AG09319 (cell line): ENCODE measurements around the gene LPIN1.

Source experiments
- DNase-seq: peaks from one replicate; pipeline ENCODE4 v3.0.0-alpha.2; 2010; ENCODE audit warnings: low read depth; ENCODE audit errors: extremely low read depth
- CTCF ChIP-seq: IDR thresholded peaks from 2 replicates; pipeline ENCODE4 v1.5.1; 2011; ENCODE audit warnings: low read depth, mild to moderate bottlenecking, inconsistent platforms, low read length, moderate library complexity

LPIN1 gene

GRCh38 chr2:11802782-11803191 is 56.4 kb downstream of the LPIN1 start:
- DNase-seq, result no peak
- TF ChIP-seq CTCF, result no peak

DNA sequence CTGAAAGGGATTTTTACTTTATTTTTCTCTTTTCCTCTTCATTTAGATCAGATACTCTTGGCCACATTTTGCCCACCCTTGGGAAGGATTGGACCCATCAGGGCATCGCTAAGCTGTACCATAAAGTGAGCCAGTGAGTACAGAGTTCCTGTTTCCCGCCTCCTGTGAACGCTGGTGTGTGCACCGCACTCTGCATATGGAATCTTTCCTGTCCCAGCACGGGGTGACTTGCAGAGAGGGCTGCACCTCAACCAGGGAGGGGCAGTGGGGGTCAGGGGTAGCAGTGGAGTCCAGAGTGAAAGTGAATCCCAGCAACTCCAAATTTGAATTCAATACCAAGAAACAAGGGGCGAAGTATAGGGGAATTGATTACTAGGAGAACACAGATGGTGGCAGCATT is 58.6 kb downstream of the LPIN1 start:
- TF ChIP-seq CTCF, result no peak

DNA sequence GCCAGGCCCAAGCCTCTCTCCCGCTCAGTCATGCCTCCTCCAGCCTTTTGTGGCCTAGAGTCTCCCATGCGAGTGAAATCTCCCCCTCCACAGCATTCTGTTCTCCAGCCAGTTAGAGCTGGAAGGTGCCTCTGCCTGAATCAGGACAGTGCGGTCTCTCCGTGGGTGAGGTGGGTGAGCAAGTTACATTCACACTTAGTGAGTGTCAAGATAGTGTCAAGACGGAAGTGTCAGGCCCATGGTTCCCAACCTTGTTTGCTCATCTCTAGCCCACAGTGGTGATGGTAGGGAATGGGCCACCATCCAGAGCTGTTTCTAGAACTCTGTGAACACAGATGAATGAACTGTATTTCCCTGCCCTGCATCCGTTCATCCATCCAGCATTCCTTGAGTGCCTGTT is 59.5 kb downstream of the LPIN1 start:
- TF ChIP-seq CTCF, result no peak

More for the DNA sequence above, 58.6 kb downstream of the LPIN1 start:
- DNase-seq, result no peak

DNA sequence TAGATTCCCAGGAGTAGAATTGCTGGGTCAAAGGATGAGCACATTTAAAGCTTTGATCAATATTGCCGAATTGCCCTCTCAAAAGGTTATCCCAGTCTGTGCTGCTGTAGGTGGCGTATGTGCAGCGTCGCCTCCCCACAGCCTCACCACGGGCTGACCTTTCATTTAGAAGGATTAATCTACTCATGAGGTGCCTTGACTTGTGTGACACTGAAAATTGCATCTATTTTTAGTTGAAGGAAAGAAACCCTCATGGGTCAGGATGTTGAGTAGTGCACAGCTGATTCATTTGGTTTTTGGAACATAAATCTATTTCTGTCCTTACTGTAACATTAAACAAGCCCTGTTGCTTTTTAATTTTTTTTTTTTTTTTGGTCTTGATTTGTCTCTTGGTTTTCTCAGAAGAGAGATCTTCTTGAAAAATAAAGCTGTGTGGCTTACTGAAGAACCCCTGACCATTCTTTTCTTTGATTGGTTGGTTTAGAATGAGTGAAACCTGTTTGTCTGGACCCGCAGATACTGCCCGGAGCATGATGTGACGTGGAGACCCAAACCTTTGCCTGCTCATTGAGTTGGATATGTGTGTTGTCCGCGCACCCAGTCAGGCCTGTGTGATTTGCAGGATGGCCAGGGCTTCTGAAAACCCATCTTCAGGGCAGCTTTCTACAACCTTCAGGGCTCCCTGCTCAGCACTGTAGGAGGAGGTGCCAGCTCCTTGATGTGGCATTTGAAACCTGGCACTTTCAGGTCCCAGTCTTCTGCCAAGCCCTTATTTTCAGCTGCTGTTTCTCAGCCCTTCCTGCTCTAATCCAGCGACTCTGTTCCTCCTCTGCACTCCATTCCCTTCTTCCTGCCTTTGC is 61.0 kb downstream of the LPIN1 start:
- no peak for DNase-seq
- TF ChIP-seq CTCF, result no peak

More for the DNA sequence above, 59.5 kb downstream of the LPIN1 start:
- no peak for DNase-seq

GRCh38 chr2:11808016-11808400 is 61.6 kb downstream of the LPIN1 start:
- no peak for TF ChIP-seq CTCF
- DNase-seq, result no peak

DNA sequence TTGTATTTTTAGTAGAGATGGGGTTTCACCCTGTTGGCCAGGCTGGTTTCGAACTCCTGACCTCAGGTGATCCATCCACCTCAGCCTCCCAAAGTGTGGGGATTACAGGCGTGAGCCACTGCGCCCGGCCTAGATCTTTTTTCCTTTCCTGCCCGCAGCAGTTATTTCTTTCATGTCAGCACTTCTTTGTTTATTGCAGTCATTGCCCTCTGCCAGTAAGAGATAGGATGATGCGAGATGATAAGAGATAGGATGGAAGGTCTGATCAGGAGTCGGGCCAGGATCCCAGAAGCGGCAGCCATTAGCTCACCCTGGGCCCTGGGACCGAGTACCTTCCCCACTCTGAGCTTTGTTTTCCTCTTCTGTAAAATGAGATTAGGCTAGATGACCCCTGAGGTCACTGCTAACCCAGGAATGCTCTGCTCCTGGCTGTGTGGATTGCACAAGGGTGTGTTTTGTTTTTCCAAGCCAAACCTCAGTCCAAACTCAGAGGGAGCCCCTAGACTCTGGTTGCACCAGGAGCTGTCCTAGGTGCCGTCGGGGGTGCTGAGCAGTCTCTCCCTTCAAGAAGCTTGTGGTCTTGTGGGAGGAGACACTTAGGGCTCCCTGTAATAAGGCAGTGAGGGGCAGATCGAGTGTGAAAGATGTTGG is 63.3 kb downstream of the LPIN1 start:
- TF ChIP-seq CTCF, result no peak
- DNase-seq, result no peak
